Colon (tissue), 2 donors: ENCODE measurements around the gene PHF21A.
"Not testable (repeated sequence)": the region's sequence is repeated elsewhere in the genome, so short reads cannot be mapped to it uniquely, and the experiment has no call there.

Experiments used
- FAIRE-seq: peaks from 2 replicates; lab custom pipeline; 2012; peaks lifted over from hg19 to GRCh38; lab: Jason Lieb, UNC
- donor health status: control.
- donor health status: control.

Gene PHF21A

GRCh38 chr11:46120346-46121300, 631 bp downstream of the PHF21A start:
- no peak for FAIRE-seq

GRCh38 chr11:46119352-46120216, 1.7 kb downstream of the PHF21A start:
- FAIRE-seq = no peak

- FAIRE-seq = no peak
Measured at GRCh38 chr11:46118702-46119351, 2.4 kb downstream of the PHF21A start.

GRCh38 chr11:46117842-46118241, 3.4 kb downstream of the PHF21A start:
- no peak for FAIRE-seq

DNA sequence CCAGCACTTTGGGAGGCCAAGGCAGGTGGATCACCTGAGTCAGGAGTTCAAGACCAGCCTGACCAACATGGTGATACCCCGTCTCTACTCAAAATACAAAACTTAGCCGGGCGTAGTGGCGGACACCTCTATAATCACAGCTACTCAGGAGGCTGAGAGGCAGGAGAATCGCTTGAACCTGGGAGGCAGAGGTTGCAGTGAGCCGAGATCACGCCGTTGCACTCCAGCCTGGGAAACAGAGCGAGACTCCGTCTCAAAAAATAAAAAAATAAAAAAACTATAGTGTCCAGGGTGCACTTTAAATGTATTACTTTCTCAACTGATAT, 4.6 kb downstream of the PHF21A start:
- not testable (repeated sequence) for FAIRE-seq

DNA sequence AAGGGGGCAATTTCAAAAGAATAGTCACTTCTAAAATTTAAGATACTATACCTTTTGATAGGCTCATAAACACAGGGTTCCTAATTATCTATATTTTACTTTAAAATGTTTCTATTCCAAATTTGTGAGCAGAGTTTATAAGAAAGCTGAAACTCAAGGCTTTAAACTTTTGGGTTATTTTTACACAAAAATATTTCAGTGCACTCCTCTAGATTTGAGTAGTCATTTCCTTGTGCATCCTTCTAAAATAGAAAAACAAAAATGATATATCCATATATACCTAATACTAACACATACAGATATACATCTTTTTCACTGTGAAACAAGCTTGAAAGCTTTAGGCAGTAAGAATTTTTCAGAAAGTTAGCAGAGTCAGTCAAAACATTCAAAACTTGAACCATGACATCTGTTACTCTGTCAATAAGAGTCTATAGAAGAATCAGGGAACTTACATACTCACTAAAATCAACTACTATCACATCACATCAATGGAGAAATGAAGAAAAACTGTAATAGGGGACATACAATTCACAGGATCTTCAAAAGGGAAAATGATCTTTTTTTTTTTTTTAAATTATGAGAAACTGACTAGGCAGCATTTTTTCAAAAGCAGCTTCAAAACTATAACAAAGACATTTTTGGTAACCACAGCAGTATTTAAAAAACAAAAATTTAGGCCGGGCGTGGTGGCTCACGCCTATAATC, 5.1 kb downstream of the PHF21A start:
- FAIRE-seq = no peak

GRCh38 chr11:46114961-46115360, 6.3 kb downstream of the PHF21A start:
- no peak for FAIRE-seq

- no peak for FAIRE-seq
Measured at GRCh38 chr11:46114378-46114777, 6.9 kb downstream of the PHF21A start.

DNA sequence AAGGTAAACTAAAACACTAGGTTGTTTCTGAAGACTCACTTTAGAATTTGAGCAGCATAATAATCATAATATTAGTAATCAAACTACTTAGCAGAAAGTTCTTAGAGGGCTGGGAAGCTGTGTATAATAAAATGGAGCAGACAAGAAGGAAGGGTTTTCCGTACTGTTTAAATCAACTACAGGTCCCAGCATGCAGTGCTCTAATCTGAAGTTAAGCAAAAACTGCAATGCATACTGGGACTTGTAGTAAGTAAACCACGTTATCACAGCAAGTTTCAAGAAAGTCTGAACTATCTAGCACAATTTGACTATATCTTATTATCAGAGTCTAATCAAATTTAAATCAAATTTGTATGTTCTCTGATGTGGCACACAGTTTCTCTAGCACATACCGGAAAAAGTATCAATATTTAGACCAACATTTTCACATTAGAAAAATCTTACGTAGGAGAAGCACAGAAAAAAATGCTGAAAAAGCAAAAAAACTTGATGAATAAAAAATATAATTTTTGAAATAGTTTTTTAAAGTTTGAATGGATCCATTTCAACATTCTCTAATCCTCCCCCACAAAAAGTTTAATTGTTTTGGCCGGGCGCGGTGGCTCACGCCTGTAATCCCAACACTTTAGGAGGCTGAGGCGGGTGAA, 8.2 kb downstream of the PHF21A start:
- FAIRE-seq = no peak

GRCh38 chr11:46108751-46109150, 12.5 kb downstream of the PHF21A start:
- FAIRE-seq = no peak

GRCh38 chr11:46107780-46108179, 13.5 kb downstream of the PHF21A start:
- no peak for FAIRE-seq

DNA sequence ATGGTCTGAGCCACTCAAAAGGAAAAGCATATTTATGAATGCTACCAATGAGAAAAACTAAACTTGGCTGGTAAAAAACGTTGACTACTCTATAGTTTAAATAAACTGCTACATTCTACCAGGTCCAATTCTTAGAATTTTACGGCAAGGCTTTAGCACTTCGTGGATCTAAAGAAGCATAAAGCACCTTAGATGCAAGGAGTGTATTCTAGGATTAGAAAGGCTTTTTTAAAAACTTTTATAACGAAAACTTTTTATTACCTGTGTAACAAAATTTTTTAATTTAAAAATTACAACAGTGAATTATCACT, 13.9 kb downstream of the PHF21A start:
- FAIRE-seq = no peak

- no peak for FAIRE-seq
Measured at GRCh38 chr11:46106530-46107407, 14.5 kb downstream of the PHF21A start.

- no peak for FAIRE-seq
Measured at GRCh38 chr11:46105926-46106325, 15.3 kb downstream of the PHF21A start.

DNA sequence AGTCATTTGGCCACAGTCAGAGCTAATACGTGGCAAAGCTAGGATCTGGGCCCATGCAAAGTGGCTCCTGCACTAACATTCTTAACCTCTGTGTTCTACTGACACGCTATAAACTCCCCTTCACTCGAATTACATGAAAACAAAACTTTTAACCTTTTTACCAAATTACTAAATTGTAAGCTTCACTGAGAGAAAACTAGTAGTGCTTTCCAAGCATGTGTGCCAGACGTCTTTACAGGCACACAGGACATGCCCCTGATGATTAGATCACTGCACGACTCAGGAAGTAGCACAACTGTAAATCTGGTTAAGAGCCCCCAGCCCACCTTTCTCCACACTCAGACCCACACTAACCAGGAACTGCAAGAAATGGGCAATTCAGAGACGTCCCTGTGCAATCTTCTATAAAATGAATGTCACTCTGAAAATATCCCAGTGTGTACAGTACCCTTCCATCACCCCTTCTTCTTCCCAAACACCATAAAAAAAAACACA, 16.1 kb downstream of the PHF21A start:
- FAIRE-seq = no peak

GRCh38 chr11:46102843-46103242, 18.4 kb downstream of the PHF21A start:
- FAIRE-seq = no peak

- FAIRE-seq = no peak
Measured at GRCh38 chr11:46100670-46101069, 20.6 kb downstream of the PHF21A start.

DNA sequence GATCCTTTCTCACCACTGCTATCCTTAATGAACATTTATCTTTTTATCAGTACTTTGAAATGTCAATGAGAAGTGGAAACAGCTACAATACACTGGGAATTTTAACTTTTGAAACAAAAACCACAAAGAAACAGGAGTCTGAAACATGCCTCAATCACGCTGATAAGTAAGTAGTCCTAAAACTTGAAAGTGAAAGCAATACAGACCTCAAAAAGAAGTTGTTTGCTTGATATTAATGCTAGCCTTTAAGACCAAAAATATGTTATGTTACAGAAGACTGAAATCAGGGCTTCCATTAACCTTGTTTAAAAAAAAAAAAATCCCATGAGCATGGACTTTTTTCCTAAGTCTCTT, 21.3 kb downstream of the PHF21A start:
- no peak for FAIRE-seq

- FAIRE-seq = no peak
Measured at GRCh38 chr11:46090375-46090774, 30.9 kb downstream of the PHF21A start.

GRCh38 chr11:46079662-46080061, 41.6 kb downstream of the PHF21A start:
- FAIRE-seq = no peak

GRCh38 chr11:46075928-46076327, 45.3 kb downstream of the PHF21A start:
- FAIRE-seq = no peak
